Measurements from ENCODE around the gene NDUFAF4.
"Not testable (repeated sequence)": the region's sequence is repeated elsewhere in the genome, so short reads cannot be mapped to it uniquely, and the experiment has no call there.

Gene NDUFAF4

DNA sequence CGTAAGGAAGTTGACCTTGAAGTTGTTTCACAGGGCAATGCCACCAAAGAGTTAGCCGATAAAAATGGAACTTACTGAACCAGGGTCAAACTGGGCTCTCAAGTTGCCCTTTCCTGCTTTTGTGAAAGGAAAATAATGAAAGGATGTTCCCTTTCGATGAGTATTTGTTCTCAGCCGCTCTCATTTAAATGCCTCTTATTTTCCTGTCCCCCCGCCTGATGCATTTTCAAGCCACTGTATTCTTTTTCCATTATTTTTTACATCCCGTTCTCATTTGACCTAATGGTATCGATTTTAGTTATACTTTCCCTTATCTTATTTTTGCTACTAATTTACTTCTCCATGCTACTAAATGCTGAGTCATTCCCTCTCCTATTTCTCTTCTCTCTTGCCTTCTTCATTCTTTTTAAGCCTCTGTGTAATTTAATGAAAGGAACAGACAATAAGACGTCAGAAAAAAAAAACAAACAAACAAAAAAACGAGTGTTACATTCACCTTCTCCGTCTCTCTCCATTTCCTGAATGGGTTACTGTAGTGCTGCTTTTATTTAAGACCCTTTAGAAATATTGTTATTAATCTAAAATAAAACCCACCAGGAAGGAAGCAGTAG lies 655 bp upstream of the NDUFAF4 start:
- peak; percentile 36 for DNase-seq

DNA sequence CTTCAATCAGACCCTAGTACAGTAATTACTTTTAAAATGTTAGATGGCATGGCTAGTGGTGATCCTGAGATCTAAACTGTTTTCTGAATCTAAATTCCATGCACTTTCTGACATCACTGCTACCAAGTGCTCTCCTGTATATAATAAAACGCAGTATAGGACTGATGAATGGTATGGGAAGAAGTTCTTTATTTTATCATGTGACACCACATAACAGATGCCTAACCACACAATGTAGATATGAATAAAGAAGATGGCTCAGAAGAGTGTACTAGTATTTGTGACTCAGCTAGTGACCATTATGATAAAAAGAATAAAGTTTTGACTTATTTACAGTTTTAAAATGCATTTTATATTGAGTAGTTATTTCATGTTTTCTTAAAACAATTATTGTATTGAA lies 8.5 kb downstream of the NDUFAF4 start:
- no peak for DNase-seq

DNA sequence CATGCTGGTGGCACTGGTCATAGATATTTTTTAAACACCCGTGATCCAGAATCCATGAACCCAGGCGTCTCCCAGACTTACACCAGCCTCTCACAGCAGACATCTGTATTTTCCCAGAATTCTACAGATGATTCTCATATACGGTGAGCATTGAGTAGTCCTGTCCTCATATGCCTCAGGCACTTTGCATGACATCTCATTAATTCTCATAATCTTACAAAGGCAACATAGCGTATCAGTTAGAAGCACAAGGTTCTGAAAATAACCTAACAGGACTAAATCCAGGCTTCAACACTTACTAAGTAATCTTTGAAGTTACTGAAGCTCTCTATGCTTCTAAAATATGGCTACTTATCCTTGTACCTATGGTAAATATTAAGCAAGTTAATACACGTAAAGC lies 8.9 kb downstream of the NDUFAF4 start:
- no peak for DNase-seq

DNA sequence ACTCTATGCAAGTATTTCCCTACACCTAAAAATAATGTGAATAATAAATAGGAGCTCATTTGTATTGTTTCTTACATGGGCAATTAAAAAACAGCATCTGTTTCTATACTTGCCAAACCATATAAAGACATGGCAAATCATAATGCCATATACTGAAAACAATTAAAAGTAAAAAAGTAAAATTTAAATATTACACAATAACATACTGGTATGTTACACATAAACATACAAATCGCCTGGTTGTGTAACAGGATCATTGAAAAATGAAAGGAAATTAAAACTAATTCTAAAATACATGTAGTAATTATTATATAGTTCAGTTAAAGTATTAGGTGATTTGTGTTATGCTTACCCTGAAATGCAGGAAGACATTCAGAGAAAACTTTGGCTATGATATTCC lies 11.2 kb downstream of the NDUFAF4 start:
- no peak for DNase-seq

DNA sequence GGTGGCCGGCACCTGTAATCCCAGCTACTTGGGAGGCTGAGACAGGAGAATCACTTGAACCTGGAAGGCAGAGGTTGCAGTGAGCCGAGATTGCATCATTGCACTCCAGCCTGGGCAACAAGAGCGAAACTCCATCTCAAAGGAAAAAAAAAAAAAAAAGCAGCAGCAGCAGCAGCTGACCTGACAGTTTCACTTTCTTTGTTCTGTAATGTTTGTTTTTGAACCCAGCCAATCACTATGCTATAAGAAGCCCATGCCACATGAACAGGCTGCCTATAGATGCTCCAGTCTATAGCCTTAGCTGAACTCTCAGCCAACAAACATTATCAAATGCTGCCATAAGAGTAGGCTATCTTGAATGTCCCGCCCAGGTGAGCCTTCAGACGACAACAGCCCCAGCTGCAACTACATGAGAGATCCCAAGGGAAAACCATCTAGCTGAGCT lies 12.5 kb downstream of the NDUFAF4 start:
- DNase-seq = not testable (repeated sequence)

DNA sequence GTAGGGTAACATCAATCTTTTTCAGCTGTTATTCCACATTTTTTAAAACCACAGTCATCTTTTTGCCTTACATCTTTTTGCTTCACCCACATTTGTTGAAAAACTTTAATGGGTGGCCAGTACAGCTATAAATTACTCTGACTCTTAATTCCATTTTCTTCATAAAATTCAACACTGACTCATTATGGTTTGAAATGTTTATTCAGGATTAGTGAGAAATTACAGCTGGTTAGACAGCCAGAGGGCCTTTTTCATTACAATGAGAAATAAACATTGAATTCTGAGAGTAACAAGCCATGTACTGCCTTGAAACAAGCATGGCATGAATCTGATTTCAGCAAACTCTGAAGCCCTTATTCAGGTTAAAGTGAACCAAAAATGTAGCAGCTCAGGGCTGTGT lies 19.5 kb downstream of the NDUFAF4 start:
- no peak for DNase-seq

DNA sequence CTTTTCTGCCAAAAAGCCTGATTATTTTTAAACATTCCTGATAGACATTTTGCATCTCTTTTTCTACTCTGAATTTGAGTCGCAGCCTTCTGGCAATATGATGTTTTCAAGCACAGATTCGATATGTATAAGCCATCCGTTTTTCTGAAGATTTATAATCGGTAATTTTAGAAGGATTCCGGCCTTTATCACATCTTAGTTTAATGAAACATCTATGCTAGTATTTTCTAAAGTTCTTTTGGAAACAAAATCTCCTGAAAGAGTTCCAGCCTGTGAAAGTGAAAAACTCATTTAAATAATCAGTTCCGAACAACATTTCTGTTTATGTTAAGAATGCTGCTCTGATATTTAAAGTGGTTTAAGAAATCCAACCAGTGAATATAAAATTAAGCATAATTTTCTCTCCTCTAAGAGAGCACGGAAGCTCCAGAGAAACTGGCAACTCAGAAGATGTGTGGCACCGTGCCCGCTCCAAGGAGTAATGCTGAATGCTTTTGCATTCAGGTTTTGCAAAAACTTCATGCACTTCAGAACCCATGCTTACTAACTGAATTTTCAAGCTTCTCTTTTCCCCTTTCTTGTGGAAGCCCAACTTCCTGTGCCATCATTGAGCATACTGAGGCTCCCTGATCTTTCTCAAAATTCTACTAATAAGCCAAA lies 20.7 kb downstream of the NDUFAF4 start:
- no peak for DNase-seq

DNA sequence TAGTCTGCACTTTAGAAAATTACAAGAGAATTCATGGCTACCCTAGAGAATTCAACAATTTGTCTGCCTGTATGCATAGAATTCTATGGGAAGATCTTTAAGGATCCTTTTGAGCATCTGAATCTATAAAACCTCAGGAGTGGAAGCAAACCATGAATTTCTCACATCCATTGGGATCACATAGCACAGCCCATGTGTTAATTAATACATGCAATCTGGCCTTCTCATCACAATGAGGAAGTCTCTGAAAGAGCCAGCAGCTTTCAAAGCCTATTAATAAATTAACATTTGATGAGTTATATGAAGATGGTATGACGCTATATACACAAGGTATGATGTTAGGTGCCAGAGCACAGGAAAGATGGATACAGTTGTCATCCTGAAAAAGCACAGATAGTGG lies 24.7 kb downstream of the NDUFAF4 start:
- DNase-seq = no peak

DNA sequence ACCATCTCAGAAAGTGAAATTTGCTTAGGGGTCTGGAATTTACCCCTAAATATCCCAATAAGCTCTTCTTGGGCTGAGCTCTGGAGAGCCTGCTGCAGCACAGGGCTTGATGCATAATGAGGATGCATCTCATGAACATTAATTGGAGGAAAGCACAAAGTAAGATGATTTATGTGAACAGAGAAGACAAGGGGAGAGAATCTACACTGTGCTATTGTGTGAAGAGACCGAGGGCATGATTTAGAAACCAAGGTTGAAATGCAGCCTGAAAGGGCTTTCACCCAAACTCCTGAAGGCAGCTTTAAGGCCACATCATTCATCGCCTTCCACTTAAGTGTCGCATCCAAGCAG lies 32.7 kb downstream of the NDUFAF4 start:
- DNase-seq = no peak

DNA sequence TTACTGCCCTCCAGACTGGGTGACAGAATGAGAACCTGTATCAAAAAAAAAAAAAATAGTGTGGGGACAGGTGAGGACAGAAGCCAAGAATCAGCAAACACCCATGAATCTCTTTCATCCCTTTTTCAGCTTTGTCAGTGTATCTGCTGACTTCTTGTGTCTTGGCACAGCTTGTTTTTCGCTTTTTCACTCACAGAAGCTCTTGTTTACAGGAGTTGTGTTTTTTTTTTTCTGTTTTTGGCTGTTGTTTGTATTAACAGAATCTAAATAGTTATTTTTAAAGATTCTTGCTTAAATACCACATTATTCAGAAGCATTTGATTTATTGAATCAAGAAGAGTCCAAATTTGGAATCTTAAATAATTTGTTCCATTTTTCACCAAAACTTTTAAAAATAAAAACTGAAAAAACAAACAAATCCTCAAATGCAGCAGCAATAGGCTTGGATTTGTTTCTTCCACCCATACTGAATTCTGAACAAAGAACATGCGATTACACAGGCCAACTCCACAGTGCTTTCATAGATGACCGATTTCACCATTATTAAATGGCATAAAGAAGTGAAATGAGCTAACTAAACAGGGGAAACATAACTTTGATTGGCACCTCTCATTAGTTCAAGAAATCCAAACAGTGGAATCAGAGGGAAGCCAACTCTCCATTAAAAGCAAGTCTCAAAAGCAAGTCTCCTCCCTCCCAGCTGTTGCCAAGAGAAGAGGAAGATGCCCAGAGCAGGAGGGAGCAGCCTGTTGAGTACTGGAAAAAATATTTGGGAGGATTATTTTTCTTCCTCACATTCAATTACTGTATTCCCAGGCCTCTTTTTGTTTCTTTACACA lies 33.3 kb downstream of the NDUFAF4 start:
- no peak for DNase-seq

DNA sequence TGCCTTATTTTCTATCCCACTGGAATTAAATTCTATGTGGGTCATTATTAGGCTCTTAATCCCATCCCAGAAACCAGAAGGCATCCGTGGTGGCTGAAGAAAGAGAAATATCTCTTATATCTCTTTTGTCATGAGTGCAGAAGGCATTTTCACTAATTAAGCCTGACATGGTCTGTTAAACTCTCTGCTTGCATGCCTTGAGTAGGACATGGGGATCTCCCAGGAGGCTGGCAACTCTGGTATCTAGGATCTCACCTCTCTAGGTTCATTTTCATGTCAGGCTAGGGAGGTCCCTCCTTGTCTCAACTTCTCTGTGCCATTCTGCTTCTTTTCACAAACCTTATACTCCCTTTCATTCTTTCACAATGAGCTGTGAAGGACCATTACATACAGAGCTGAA lies 35.1 kb downstream of the NDUFAF4 start:
- no peak for DNase-seq

DNA sequence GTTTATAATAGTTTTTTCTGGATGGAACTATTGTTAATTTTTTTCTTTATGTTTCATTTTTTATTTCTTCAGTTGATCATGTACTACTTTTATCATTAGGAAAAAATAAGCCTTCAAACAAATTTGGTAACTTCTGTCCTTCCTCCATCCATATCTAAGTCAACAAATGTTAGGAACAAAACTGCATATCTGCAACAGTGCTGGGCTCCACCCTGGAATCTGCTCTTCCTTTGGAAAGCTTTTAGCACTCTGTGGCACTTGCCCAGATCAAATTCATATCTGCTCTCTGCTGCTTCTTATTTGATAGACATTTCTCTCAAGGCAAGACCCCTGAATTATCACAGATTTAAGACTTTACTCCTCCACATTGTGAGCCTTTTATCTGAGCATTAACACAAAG lies 36.1 kb downstream of the NDUFAF4 start:
- DNase-seq = no peak

DNA sequence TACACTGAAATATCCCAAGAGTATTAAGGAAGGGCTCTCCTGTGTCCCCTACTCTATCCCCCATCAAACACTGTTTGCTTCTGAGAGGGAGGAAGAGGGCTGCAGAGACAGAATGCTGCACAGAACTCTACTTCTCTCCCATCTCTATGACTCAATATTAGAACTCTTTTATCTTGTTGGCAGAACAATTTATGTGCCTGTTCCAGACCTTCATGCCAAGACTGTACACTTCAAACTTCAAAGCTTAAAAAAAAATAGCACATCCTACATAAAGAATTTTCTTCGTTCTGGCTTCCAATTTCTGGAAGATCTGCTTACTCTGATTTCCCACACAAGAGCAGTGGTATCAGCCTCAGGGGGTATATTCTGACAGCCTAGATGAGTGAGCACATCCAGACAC lies 40.8 kb downstream of the NDUFAF4 start:
- DNase-seq = no peak

DNA sequence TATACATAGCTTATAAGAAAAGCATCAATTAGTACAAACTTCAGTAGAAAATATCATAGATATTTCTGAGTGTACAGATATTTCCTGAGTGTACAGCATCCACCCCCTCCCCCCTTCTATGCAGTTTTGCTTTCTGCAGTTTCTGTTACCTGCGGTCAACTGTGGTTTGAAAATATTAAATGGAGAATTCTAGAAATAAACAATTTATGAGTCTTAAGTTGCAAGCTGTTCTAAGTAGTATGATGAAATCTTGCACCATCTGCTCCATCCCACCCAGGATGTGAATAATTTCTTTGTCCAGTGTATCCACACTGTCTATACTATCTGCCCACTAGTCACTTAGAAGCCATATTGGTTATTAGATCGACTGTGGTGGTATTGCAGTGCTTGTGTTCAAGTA lies 44.6 kb downstream of the NDUFAF4 start:
- no peak for DNase-seq

DNA sequence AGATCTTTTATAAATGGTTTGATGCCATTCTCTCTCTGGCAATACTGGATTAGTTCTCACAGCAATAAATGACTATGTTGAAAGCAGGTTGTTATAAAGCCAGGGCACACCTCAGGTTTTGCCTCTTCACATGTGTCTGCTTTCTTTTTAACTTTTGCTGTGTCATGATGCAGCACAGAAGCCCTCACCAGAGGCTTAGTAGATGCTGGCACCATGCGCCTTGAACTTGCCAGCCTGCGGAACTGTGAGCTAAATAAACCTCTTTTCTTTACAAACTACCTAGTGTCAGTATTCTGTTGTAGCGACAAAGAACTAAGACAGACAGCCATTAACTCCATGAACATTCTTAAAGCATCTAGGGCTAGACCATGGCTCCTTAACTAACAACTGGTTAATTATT lies 45.1 kb downstream of the NDUFAF4 start:
- DNase-seq = no peak

DNA sequence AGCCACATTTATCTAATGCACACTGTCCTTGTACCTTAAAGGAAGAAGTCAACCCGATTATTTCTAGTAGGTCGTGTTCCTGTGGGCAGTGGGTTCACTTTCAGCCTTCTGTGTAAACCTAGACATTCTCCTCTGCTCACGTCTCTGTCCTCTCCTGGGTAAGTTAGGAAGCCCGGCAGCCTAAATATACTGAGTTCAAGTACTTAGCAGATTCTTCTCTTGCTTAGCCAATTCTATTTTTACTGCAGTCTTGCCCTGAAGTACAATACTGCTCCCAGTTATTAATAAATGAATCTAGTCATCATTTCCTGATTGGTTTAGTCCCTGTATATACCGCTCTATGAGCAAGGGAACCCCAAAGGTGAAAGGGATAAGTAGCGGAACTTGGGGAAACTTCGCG lies 45.8 kb downstream of the NDUFAF4 start:
- DNase-seq = no peak

DNA sequence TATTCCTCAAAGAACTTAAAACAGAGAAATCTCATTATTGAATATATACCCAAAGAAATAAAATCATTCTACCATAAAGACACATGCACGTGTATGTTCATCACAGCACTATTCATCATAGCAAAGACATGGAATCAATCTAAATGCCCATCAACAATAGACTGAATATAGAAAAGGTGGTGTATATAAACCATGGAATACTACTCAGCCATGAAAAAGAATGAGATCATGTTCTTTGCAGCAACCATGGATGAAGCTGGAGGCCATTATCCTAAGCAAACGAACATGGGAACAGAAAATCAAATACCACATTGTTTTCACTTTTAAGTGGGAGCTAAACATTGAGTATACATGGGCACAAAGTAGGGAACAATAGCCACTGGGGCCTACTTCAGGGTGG lies 48.1 kb downstream of the NDUFAF4 start:
- no peak for DNase-seq

DNA sequence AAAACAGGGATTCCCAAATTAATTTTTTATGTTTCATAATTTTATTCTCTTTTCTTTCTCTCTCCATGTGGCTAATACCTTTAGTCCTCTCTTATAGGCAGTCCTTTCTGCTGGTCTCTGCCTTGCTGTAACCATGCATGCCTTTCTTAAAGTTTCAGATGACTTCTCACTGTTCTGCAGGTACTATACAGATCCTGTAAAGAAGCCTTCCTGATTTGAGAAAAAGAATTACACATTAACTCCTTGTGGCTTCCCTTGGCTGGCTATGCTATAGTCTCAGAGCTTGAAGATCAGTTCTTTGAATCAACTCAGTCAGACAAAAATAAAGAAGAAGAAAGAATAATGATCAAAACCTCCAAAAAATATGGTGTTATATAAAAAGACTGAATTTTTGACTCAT lies 53.2 kb downstream of the NDUFAF4 start:
- DNase-seq = no peak

DNA sequence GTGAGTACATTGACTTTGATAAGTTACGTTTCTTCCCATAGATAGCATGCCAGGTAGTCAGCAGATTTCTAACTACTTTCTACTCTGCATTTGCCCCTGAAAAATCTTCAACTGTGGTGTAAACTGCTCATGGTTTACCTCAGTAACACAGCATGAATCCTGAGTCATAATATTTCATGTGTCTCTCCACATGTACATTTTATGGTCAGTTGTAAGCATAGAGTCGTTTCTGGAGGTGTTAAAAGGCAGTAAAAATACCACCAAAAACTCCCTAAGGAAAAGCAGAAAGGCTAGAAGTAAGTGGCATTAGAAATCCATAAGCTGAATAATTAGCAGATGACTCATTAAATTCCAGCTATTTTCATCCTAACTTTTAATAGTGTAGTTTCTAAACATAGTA lies 56.3 kb downstream of the NDUFAF4 start:
- DNase-seq = no peak

Data from GF-D8 (cell line).